ENCODE results near the gene MOCS3. TPM values are rescaled to one million over a fixed set of nuclear protein-coding genes. Genes with fewer than 3 reads are reported as not detected.

The MOCS3 gene
- total RNA-seq, 2 donors from 2014 or later = 3.2 to 3.8 TPM

- H3K36me3 Mint-ChIP-seq (ENCODE audit: low read depth) = peaks cover 2% of the 10 kb centered on the region
- no peak for DNase-seq
- no peaks in the 10 kb centered on the region for H3K27me3 Mint-ChIP-seq
- H3K9me3 ChIP-seq (ENCODE audit: control insufficient read depth, low read length, poor library complexity, severe bottlenecking) = no peaks in the 10 kb centered on the region
- no peak overlapping the region for H3K4me3 Mint-ChIP-seq
- H3K4me1 Mint-ChIP-seq = peaks cover 43% of the 10 kb centered on the region
- ATAC-seq = no peak
- peak overlapping the region; percentile 68 for H3K27ac Mint-ChIP-seq
Measured at GRCh38 chr20:50924261-50924920, 34.2 kb upstream of the MOCS3 start.

- Mint-ChIP-seq H3K36me3 (ENCODE audit: low read depth) (peaks cover 9% of the 10 kb centered on the region), H3K4me1 (peaks cover 41% of the 10 kb centered on the region), H3K4me3 (no peak overlapping the region), H3K27me3 (no peaks in the 10 kb centered on the region), H3K27ac (no peak overlapping the region)
- DNase-seq = no peak
- no peak for ATAC-seq
- H3K9me3 ChIP-seq (ENCODE audit: control insufficient read depth, low read length, poor library complexity, severe bottlenecking) = no peaks in the 10 kb centered on the region
Measured at GRCh38 chr20:50926530-50926929, 32.1 kb upstream of the MOCS3 start.

DNA sequence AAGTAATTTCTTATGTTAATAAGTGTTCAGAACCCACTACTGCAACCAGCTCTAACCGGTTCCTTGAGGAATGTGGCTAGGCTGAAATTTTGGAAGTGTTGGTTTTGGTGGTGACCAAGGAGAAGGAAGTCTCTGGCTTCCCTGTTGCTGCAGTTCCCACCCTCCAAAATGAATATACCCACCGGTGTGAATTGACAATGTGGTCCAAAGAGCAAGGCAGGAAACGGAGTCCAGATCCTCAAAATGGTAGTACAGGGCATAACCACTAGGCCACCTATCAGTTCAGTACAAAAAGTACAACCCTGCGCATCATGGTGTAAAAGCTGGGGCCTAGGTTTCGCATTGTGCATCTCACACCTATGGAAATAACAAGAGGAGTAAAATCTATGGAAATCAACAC is 30.1 kb upstream of the MOCS3 start:
- Mint-ChIP-seq H3K4me1 (peaks cover 40% of the 10 kb centered on the region), H3K27ac (peak overlapping the region; percentile 99), H3K36me3 (ENCODE audit: low read depth) (peaks cover 9% of the 10 kb centered on the region), H3K4me3 (peak overlapping the region; percentile 54), H3K27me3 (no peaks in the 10 kb centered on the region)
- ATAC-seq (no peak), DNase-seq (no peak)
- no peaks in the 10 kb centered on the region for H3K9me3 ChIP-seq (ENCODE audit: control insufficient read depth, low read length, poor library complexity, severe bottlenecking)

DNA sequence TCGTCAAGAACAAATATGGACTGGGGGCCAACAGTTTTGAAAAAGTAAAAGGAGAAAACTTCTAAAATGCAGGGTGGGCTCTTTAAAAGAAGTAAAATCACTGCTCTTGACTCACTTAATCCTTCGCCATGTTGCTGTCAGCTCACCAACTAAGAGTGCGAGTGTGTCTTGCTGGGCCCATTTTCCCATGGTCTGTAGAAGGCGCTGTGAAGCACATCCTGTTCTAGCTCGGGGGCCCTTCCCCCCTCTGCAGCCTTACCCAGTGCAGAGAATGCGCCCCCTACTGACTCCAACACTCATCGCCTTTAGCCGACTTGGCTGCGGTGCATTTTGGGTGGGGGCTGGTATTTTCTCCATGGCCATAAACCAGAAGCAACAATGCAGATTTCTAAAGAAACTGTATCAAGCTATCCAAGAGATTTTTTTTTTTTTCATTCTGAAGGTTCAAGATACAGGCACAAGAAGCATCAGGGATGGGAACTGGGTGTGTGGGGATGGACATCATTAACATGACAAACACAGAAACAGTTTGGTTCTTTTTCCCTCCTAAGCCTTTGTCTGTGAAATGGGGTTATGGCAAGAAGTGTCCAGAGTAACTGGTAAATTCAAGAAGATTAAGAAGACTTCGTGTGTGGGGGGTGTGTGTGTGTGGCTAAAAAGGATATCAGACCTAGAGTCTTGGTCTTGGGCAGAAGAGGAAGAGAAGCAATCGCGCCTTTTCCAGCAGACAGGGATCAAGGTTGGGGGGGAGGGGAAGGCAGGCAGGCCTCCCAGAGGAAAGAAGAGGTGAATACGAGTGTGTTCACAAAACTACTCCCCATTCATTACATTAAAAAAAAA is 29.1 kb upstream of the MOCS3 start:
- no peaks in the 10 kb centered on the region for H3K27me3 Mint-ChIP-seq
- peak overlapping the region; percentile 98 for H3K4me3 Mint-ChIP-seq
- H3K9me3 ChIP-seq (ENCODE audit: control insufficient read depth, low read length, poor library complexity, severe bottlenecking) = no peaks in the 10 kb centered on the region
- peak overlapping the region; percentile 99 for H3K27ac Mint-ChIP-seq
- H3K36me3 Mint-ChIP-seq (ENCODE audit: low read depth) = peaks cover 9% of the 10 kb centered on the region
- H3K4me1 Mint-ChIP-seq = peaks cover 40% of the 10 kb centered on the region
- DNase-seq (peak; percentile 75 to 90 (median 81)), ATAC-seq (peak; percentile 74)

DNA sequence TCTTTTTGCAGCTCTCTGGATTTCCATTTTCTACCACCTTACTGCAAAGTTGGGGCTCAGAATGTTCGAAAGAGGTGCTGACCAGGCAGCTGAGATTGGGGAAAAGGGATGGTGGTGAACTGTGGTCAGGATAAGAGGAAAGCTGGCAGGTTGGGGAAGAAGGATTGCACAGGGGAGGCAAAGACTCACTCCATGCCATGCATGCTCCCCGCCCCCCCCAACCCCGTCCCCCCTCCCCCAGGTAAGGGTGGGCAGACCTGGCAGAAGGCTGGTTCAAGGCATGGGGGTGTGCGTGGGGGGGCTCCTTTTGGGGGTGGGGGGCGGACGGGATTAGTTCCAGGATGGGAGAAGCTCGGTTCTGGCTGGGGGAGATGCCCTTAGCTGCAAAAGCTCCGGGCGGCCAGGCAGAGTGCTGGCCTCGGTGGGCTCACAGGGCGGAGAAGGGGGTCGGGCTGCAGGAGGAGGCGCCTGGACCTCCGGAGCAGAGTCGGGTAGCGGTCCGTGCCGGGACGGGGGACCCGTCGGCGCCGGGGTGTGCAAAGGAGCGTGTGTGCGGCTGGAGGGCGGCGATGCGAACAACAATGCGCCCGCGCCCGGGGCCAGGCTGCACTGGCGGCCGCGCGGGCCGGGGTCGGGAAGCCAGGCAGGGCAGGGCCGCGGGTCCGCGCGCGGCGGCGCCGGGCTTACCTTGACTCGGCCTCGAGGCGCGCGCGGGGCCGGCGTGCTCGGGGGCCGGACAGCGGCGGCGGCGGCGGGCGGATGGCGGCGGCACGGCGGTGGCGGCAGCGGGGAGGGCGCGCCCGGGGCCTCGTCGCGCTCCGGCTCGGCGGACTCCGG is 28.3 kb upstream of the MOCS3 start:
- peak overlapping the region; percentile 99 for H3K27ac Mint-ChIP-seq
- peak; percentile 0 for ATAC-seq
- no peaks in the 10 kb centered on the region for H3K27me3 Mint-ChIP-seq
- peaks cover 7% of the 10 kb centered on the region for H3K36me3 Mint-ChIP-seq (ENCODE audit: low read depth)
- H3K9me3 ChIP-seq (ENCODE audit: control insufficient read depth, low read length, poor library complexity, severe bottlenecking) = no peaks in the 10 kb centered on the region
- DNase-seq = peak in 2 of 3 donors; percentile 8 to 22
- peak overlapping the region; percentile 98 for H3K4me3 Mint-ChIP-seq
- H3K4me1 Mint-ChIP-seq = peaks cover 35% of the 10 kb centered on the region

GRCh38 chr20:50930976-50931305 is 27.7 kb upstream of the MOCS3 start:
- H3K36me3 Mint-ChIP-seq (ENCODE audit: low read depth) = peaks cover 7% of the 10 kb centered on the region
- ATAC-seq = peak; percentile 58
- H3K4me3 Mint-ChIP-seq = peak overlapping the region; percentile 89
- H3K4me1 Mint-ChIP-seq = peaks cover 29% of the 10 kb centered on the region
- no peaks in the 10 kb centered on the region for H3K27me3 Mint-ChIP-seq
- H3K9me3 ChIP-seq (ENCODE audit: control insufficient read depth, low read length, poor library complexity, severe bottlenecking) = no peaks in the 10 kb centered on the region
- peak in 2 of 3 donors; percentile 67 for DNase-seq
- peak overlapping the region; percentile 99 for H3K27ac Mint-ChIP-seq

- no peaks in the 10 kb centered on the region for H3K27me3 Mint-ChIP-seq
- H3K9me3 ChIP-seq (ENCODE audit: control insufficient read depth, low read length, poor library complexity, severe bottlenecking) = no peaks in the 10 kb centered on the region
- DNase-seq = peak; percentile 80 to 85 (median 82)
- peak within 1 kb of the TSS; percentile 98 for H3K4me3 Mint-ChIP-seq
- peaks cover 28% of the 10 kb centered on the region for H3K4me1 Mint-ChIP-seq
- peak within 1 kb of the TSS; percentile 99 for H3K27ac Mint-ChIP-seq
- ATAC-seq = peak; percentile 73
- peaks cover 7% of the 10 kb centered on the region for H3K36me3 Mint-ChIP-seq (ENCODE audit: low read depth)
Measured at GRCh38 chr20:50931306-50932015, 27.2 kb upstream of the MOCS3 start, which contains the start of gene ADNP. ADNP (minus strand) TSS chr20:50931437; CDS start chr20:50903996, 27,441 bp downstream.

DNA sequence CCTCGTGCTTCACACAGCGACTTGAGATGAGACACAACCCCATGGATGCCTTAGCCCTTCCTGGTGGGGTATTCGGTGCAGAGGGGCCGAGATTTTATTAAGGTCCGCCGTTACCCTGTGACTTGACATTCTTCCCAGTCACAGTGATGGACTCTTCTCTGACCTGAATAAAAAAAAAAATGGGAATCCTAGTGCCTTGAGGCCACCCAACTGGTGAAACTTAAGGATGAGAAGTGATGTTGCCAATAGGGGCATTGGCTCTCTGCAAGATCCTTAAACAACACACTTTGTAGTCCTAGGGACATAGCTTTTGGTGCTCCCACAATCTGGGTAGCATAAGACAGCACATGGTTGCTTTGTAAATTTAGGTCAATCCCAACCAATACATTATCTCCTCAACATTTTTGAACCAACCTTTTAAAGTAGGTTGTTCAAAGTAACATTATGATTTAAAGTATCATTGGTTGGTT is 26.6 kb upstream of the MOCS3 start:
- DNase-seq (no peak), ATAC-seq (no peak)
- Mint-ChIP-seq H3K36me3 (ENCODE audit: low read depth) (peaks cover 7% of the 10 kb centered on the region), H3K27ac (peak overlapping the region; percentile 99), H3K4me1 (peaks cover 27% of the 10 kb centered on the region), H3K27me3 (no peaks in the 10 kb centered on the region), H3K4me3 (peak overlapping the region; percentile 89)
- H3K9me3 ChIP-seq (ENCODE audit: control insufficient read depth, low read length, poor library complexity, severe bottlenecking) = no peaks in the 10 kb centered on the region

- Mint-ChIP-seq H3K4me3 (no peak overlapping the region), H3K27ac (peak overlapping the region; percentile 99), H3K36me3 (ENCODE audit: low read depth) (peaks cover 7% of the 10 kb centered on the region), H3K4me1 (peaks cover 22% of the 10 kb centered on the region), H3K27me3 (no peaks in the 10 kb centered on the region)
- DNase-seq (no peak), ATAC-seq (no peak)
- no peaks in the 10 kb centered on the region for H3K9me3 ChIP-seq (ENCODE audit: control insufficient read depth, low read length, poor library complexity, severe bottlenecking)
Measured at GRCh38 chr20:50932691-50933280, 25.8 kb upstream of the MOCS3 start.

DNA sequence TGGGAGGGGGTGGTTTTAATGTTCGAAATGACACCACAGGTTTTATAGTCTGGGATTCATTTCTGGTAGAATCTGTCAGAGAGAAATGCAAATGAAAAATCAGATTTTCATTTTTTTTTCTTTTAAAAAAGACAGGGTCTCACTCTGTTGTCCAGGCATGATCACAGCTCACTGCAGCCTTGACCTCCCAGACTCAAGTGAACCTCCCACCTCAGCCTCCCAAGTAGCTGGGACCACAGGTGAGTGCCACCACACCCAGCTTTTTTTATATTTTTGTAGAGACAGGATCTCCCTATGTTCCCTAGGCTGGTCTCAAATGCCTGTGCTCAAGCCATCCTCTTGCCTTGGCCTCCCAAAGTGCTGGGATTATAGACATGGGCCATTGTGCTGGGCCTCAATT is 25.0 kb upstream of the MOCS3 start:
- Mint-ChIP-seq H3K36me3 (ENCODE audit: low read depth) (peaks cover 7% of the 10 kb centered on the region), H3K4me1 (peaks cover 19% of the 10 kb centered on the region), H3K27ac (peak overlapping the region; percentile 2), H3K27me3 (no peaks in the 10 kb centered on the region), H3K4me3 (no peak overlapping the region)
- DNase-seq = no peak
- no peaks in the 10 kb centered on the region for H3K9me3 ChIP-seq (ENCODE audit: control insufficient read depth, low read length, poor library complexity, severe bottlenecking)
- no peak for ATAC-seq

GRCh38 chr20:50943069-50943468 is 15.5 kb upstream of the MOCS3 start:
- Mint-ChIP-seq H3K36me3 (ENCODE audit: low read depth) (peaks cover 3% of the 10 kb centered on the region), H3K4me3 (no peak overlapping the region), H3K27ac (peak overlapping the region; percentile 85), H3K4me1 (peaks cover 5% of the 10 kb centered on the region), H3K27me3 (no peaks in the 10 kb centered on the region)
- DNase-seq (no peak), ATAC-seq (peak; percentile 48)
- H3K9me3 ChIP-seq (ENCODE audit: control insufficient read depth, low read length, poor library complexity, severe bottlenecking) = no peaks in the 10 kb centered on the region

- Mint-ChIP-seq H3K4me1 (peaks cover 12% of the 10 kb centered on the region), H3K27me3 (no peaks in the 10 kb centered on the region), H3K36me3 (ENCODE audit: low read depth) (peaks cover 6% of the 10 kb centered on the region), H3K27ac (no peak overlapping the region), H3K4me3 (peak overlapping the region; percentile 31)
- H3K9me3 ChIP-seq (ENCODE audit: control insufficient read depth, low read length, poor library complexity, severe bottlenecking) = no peaks in the 10 kb centered on the region
- DNase-seq (no peak), ATAC-seq (no peak)
Measured at GRCh38 chr20:50948132-50948785, 10.4 kb upstream of the MOCS3 start.

Measured in T-helper 17 cell (primary cell).